Central memory CD8-positive, alpha-beta T cell (primary cell): ENCODE results near the gene GMNN.
"Not testable (repeated sequence)": the region's sequence is repeated elsewhere in the genome, so short reads cannot be mapped to it uniquely, and the experiment has no call there.

ENCODE experiments used
- ATAC-seq: fragments of 150-1000 bp; cut with Tn5 transposase; replicated peaks from 2 replicates; pipeline ENCODE4 v1.10.0; 2022; ENCODE audit warnings: mild to moderate bottlenecking, moderate FRiP score, moderate number of reproducible peaks; ENCODE audit not compliant: poor library complexity, severe bottlenecking; ENCODE audit errors: extremely low read depth
- DNase-seq, 2 donors: peaks; one replicate each; pipeline ENCODE4 v3.0.0; 2021; ENCODE audit warnings: low spot score in 2 of 2
- H3K27ac Mint-ChIP-seq: one replicate; pipeline ENCODE4 v1.8.0; 2022; ENCODE audit warnings: low read depth, mild to moderate bottlenecking, moderate library complexity, mixed read lengths
- H3K27me3 Mint-ChIP-seq: one replicate; pipeline ENCODE4 v1.8.0; 2022; ENCODE audit warnings: mixed read lengths
- H3K36me3 Mint-ChIP-seq: one replicate; pipeline ENCODE4 v1.8.0; 2022; ENCODE audit warnings: mild to moderate bottlenecking, moderate library complexity, mixed read lengths; ENCODE audit not compliant: insufficient read depth
- H3K4me1 Mint-ChIP-seq: one replicate; pipeline ENCODE4 v1.8.0; 2022; ENCODE audit warnings: mixed read lengths
- H3K4me3 Mint-ChIP-seq: one replicate; pipeline ENCODE4 v1.8.0; 2022; ENCODE audit warnings: mild to moderate bottlenecking, moderate library complexity, mixed read lengths
- H3K9me3 Mint-ChIP-seq: one replicate; pipeline ENCODE4 v1.8.0; 2022; ENCODE audit warnings: mixed read lengths

GMNN gene

GRCh38 chr6:24750878-24751277 lies 23.9 kb upstream of the GMNN start:
- not testable (repeated sequence) for H3K4me3 Mint-ChIP-seq, ATAC-seq, H3K4me1 Mint-ChIP-seq, H3K9me3 Mint-ChIP-seq, H3K27ac Mint-ChIP-seq, H3K36me3 Mint-ChIP-seq, DNase-seq
- peaks cover 13% of the 10 kb centered on the region for H3K27me3 Mint-ChIP-seq

DNA sequence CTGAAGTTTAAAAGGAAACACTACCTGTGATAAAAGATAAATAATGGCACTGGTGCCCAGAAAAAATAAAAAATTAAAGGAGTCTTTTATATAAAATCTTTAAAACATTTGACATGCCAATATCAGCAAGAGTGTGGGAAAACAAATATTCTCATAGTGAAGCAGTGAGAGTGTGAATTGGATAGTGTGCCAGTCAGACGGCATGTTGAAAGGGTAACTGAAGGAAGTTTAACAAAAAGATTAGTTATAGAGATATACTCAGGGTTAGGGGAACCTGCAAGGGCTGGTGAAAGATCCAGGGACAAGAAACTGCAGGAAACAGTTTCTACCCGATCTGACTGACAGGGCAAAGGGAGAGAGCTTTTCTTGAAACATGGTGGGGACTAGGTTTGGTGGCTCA lies 22.2 kb upstream of the GMNN start:
- H3K4me1 Mint-ChIP-seq, result no peaks in the 10 kb centered on the region
- no peak for ATAC-seq
- H3K27ac Mint-ChIP-seq, result no peak overlapping the region
- no peak for DNase-seq
- H3K9me3 Mint-ChIP-seq, result no peaks in the 10 kb centered on the region
- H3K4me3 Mint-ChIP-seq, result no peak overlapping the region
- no peaks in the 10 kb centered on the region for H3K36me3 Mint-ChIP-seq
- H3K27me3 Mint-ChIP-seq, result peaks cover 13% of the 10 kb centered on the region

DNA sequence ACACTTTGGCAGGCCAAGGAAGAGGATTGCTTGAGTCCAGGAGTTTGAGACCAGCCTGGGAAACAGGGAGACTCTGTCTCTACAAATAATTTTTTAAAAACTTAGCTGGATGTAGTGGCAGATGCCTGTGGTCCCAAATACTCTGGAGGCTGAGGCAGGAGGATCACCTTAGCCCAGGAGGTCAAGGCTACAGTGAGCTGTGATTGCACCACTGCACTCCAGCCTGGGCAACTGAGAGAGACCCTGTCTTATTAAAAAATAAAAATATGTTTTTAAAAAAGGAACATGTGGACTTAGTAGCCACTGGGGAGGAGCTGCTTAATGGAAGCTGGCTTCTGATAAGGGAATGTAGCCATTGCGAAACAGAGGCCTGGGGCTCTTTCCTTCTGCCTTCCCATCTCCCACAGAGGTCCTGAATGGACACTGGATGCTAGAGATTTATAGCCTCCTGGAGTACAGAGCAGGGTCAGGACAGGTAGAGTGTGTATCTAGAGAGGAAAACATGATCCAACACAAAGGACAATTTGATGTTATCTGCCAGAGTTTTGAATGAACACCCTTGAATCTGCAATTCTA lies 21.7 kb upstream of the GMNN start:
- Mint-ChIP-seq H3K4me1 (no peaks in the 10 kb centered on the region), H3K27me3 (peaks cover 13% of the 10 kb centered on the region), H3K27ac (no peak overlapping the region), H3K9me3 (no peaks in the 10 kb centered on the region), H3K36me3 (no peaks in the 10 kb centered on the region), H3K4me3 (no peak overlapping the region)
- ATAC-seq (no peak), DNase-seq (no peak)

- Mint-ChIP-seq H3K36me3 (no peaks in the 10 kb centered on the region), H3K9me3 (no peaks in the 10 kb centered on the region), H3K27ac (no peak overlapping the region), H3K4me3 (no peak overlapping the region), H3K4me1 (no peaks in the 10 kb centered on the region), H3K27me3 (peaks cover 13% of the 10 kb centered on the region)
- ATAC-seq, result no peak
- DNase-seq, result no peak
Measured at GRCh38 chr6:24753545-24753944, 21.2 kb upstream of the GMNN start.

GRCh38 chr6:24754378-24754777 lies 20.4 kb upstream of the GMNN start:
- H3K4me1 Mint-ChIP-seq, H3K36me3 Mint-ChIP-seq, H3K9me3 Mint-ChIP-seq, DNase-seq, H3K27ac Mint-ChIP-seq, H3K4me3 Mint-ChIP-seq, ATAC-seq: not testable (repeated sequence)
- peaks cover 13% of the 10 kb centered on the region for H3K27me3 Mint-ChIP-seq

GRCh38 chr6:24755279-24755678 lies 19.5 kb upstream of the GMNN start:
- Mint-ChIP-seq H3K27me3 (peaks cover 13% of the 10 kb centered on the region), H3K4me1 (no peaks in the 10 kb centered on the region), H3K27ac (no peak overlapping the region), H3K4me3 (no peak overlapping the region), H3K36me3 (no peaks in the 10 kb centered on the region), H3K9me3 (no peaks in the 10 kb centered on the region)
- no peak for DNase-seq
- no peak for ATAC-seq

GRCh38 chr6:24757611-24758010 lies 17.1 kb upstream of the GMNN start:
- DNase-seq (no peak), ATAC-seq (no peak)
- Mint-ChIP-seq H3K36me3 (no peaks in the 10 kb centered on the region), H3K27ac (no peak overlapping the region), H3K4me1 (no peaks in the 10 kb centered on the region), H3K4me3 (no peak overlapping the region), H3K27me3 (no peaks in the 10 kb centered on the region), H3K9me3 (no peaks in the 10 kb centered on the region)

DNA sequence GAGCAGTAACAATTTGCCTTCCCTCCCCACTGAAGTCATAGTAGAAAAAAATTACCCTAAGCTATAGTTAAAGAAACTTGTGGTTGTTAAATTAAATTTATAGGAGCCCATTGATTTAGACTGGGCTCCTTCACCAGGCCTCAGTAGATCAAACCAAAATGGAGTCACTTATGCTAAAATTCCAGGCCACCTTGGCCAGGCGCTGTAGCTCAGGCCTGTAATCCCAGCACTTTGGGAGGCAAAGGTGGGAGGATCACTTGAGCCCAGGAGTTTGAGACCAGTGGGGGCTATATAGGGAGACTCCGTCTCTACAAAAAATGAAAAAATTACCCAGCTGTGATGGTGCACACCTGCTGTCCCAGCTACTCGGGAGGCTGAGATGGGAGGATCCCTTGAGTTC lies 15.0 kb upstream of the GMNN start:
- DNase-seq, result no peak
- no peak for ATAC-seq
- Mint-ChIP-seq H3K27me3 (no peaks in the 10 kb centered on the region), H3K36me3 (no peaks in the 10 kb centered on the region), H3K4me3 (no peak overlapping the region), H3K27ac (no peak overlapping the region), H3K9me3 (no peaks in the 10 kb centered on the region), H3K4me1 (no peaks in the 10 kb centered on the region)

- Mint-ChIP-seq H3K4me3 (no peak overlapping the region), H3K36me3 (no peaks in the 10 kb centered on the region), H3K9me3 (no peaks in the 10 kb centered on the region), H3K27ac (no peak overlapping the region), H3K27me3 (no peaks in the 10 kb centered on the region), H3K4me1 (no peaks in the 10 kb centered on the region)
- ATAC-seq, result no peak
- DNase-seq, result no peak
Measured at GRCh38 chr6:24760210-24760609, 14.5 kb upstream of the GMNN start.

- Mint-ChIP-seq H3K27me3 (no peaks in the 10 kb centered on the region), H3K9me3 (no peaks in the 10 kb centered on the region), H3K36me3 (no peaks in the 10 kb centered on the region), H3K4me3 (no peak overlapping the region), H3K27ac (no peak overlapping the region), H3K4me1 (no peaks in the 10 kb centered on the region)
- ATAC-seq (no peak), DNase-seq (no peak)
Measured at GRCh38 chr6:24761193-24761835, 13.4 kb upstream of the GMNN start.

DNA sequence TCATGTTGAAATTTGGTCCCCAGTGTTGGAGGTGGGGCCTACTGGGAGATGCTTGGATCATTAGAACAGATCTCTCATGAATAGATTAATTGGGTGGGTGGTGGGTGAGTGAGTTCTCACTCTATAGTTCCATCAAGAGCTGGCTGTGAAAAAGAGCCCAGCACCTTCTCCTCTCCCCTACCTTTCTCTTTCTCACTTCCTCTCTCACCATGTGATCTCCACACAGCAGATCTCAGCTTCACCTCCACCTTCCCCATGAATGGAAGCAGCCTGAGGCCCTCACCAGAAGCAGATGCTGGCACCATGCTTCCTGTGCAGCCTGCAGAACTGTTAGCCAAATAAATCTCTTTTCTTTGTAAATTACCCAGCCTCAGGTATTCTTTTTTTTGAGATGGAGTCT lies 12.9 kb upstream of the GMNN start:
- no peak for ATAC-seq
- no peaks in the 10 kb centered on the region for H3K27me3 Mint-ChIP-seq
- H3K27ac Mint-ChIP-seq, result no peak overlapping the region

DNA sequence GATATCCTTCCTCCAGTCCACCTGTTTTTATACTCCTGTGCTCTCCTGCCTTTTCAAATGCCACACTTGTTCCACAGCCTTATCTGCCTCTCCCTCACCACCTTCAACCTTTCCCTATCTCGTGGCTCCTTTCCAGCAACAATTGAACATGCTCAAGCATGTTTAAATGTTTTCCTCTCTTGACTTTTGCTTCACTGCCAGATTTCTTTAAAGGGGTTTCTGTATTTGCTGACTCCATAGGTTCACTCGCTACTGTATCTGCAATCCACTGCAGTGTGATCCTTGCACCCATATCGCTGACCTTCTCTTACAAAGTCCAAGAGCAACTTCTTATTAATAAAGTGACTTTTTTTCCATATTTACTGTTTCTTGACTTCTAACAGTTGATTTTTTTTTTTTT lies 11.2 kb upstream of the GMNN start:
- H3K9me3 Mint-ChIP-seq, result no peaks in the 10 kb centered on the region
- no peaks in the 10 kb centered on the region for H3K27me3 Mint-ChIP-seq
- ATAC-seq (no peak), DNase-seq (no peak)
- H3K27ac Mint-ChIP-seq, result no peak overlapping the region
- H3K36me3 Mint-ChIP-seq, result no peaks in the 10 kb centered on the region
- H3K4me3 Mint-ChIP-seq, result no peak overlapping the region
- H3K4me1 Mint-ChIP-seq, result no peaks in the 10 kb centered on the region

More for the DNA sequence above, 12.9 kb upstream of the GMNN start:
- H3K4me3 Mint-ChIP-seq, result no peak overlapping the region
- H3K4me1 Mint-ChIP-seq, result no peaks in the 10 kb centered on the region
- no peak for DNase-seq
- H3K36me3 Mint-ChIP-seq, result no peaks in the 10 kb centered on the region
- no peaks in the 10 kb centered on the region for H3K9me3 Mint-ChIP-seq

- not testable (repeated sequence) for DNase-seq, ATAC-seq
Measured at GRCh38 chr6:24764833-24765828, 9.6 kb upstream of the GMNN start.

More at GRCh38 chr6:24764833-24765828, 9.6 kb upstream of the GMNN start:
- not testable (repeated sequence) for H3K4me1 Mint-ChIP-seq, H3K36me3 Mint-ChIP-seq, H3K27me3 Mint-ChIP-seq, H3K27ac Mint-ChIP-seq, H3K9me3 Mint-ChIP-seq, H3K4me3 Mint-ChIP-seq
